HG03565 (cell line): Measurements from ENCODE around the gene PSMF1.
A peak's percentile ranks its signal among the peaks of the same experiment; 100 is the strongest.

Experiments used
- ATAC-seq: cut with Tn5 transposase; IDR thresholded peaks from one replicate; pipeline ENCODE4 v1.9.1; 2021; ENCODE audit warnings: mild to moderate bottlenecking, moderate library complexity; ENCODE audit not compliant: unreplicated experiment

Gene PSMF1

GRCh38 chr20:1163105-1163504 lies 44.7 kb downstream of the PSMF1 start:
- peak; percentile 51 for ATAC-seq

- no peak for ATAC-seq
Observed at GRCh38 chr20:1163653-1164052, 45.3 kb downstream of the PSMF1 start.

- no peak for ATAC-seq
Observed at GRCh38 chr20:1164871-1165270, 46.5 kb downstream of the PSMF1 start.

GRCh38 chr20:1165521-1165920 lies 47.1 kb downstream of the PSMF1 start:
- ATAC-seq, result no peak

GRCh38 chr20:1165941-1166340 lies 47.5 kb downstream of the PSMF1 start:
- ATAC-seq, result no peak

- no peak for ATAC-seq
Observed at GRCh38 chr20:1166948-1167720, 48.7 kb downstream of the PSMF1 start.

GRCh38 chr20:1169224-1169623 lies 50.8 kb downstream of the PSMF1 start:
- ATAC-seq, result no peak

GRCh38 chr20:1171461-1172093 lies 53.2 kb downstream of the PSMF1 start:
- no peak for ATAC-seq

GRCh38 chr20:1173698-1174097 lies 55.3 kb downstream of the PSMF1 start:
- ATAC-seq, result no peak

GRCh38 chr20:1174787-1175186 lies 56.4 kb downstream of the PSMF1 start:
- no peak for ATAC-seq

- no peak for ATAC-seq
Observed at GRCh38 chr20:1177680-1178079, 59.3 kb downstream of the PSMF1 start.

GRCh38 chr20:1178103-1178502 lies 59.7 kb downstream of the PSMF1 start:
- ATAC-seq, result no peak

GRCh38 chr20:1178623-1179022 lies 60.2 kb downstream of the PSMF1 start:
- no peak for ATAC-seq

GRCh38 chr20:1180949-1181348 lies 62.5 kb downstream of the PSMF1 start:
- no peak for ATAC-seq

GRCh38 chr20:1182106-1182505 lies 63.7 kb downstream of the PSMF1 start:
- ATAC-seq, result no peak

- ATAC-seq, result no peak
Observed at GRCh38 chr20:1183153-1183552, 64.8 kb downstream of the PSMF1 start.

- ATAC-seq, result no peak
Observed at GRCh38 chr20:1184260-1184637, 65.8 kb downstream of the PSMF1 start.

GRCh38 chr20:1184638-1185315 lies 66.4 kb downstream of the PSMF1 start, which contains the start of gene TMEM74B:
Gene TMEM74B, minus strand, starts transcription at chr20:1184981. Its CDS starts 1,180 bp downstream, at chr20:1183801.
- ATAC-seq, result no peak

GRCh38 chr20:1185316-1185741 lies 66.9 kb downstream of the PSMF1 start:
- no peak for ATAC-seq

GRCh38 chr20:1185790-1186334 lies 67.5 kb downstream of the PSMF1 start:
- no peak for ATAC-seq

- ATAC-seq, result no peak
Observed at GRCh38 chr20:1186367-1186991, 68.1 kb downstream of the PSMF1 start.
